CD8-positive, alpha-beta memory T cell (primary cell): Measurements from ENCODE around the gene ME3. TPM values are rescaled to one million over a fixed set of nuclear protein-coding genes. Genes with fewer than 3 reads are reported as not detected.

Experiments used
- CTCF ChIA-PET: fragments of 350-600 bp; sonication (Branson Sonifier 250); formaldehyde crosslinking; loops from one replicate; lab custom pipeline; 2021; ENCODE audit warnings: antibody characterized with exemption; lab: Charles Lee
- POLR2A ChIA-PET: fragments of 350-600 bp; sonication (Branson Sonifier 250); formaldehyde crosslinking; loops from one replicate; lab custom pipeline; 2021; ENCODE audit warnings: antibody characterized with exemption; lab: Charles Lee
- DNase-seq, 5 donors: peaks; one replicate each; pipeline versions ENCODE4 v3.0.0 to v3.0.0-alpha.2; 2020 to 2022; ENCODE audit warnings: mixed read lengths in 1 of 5
- H3K27ac ChIP-seq: one replicate; pipeline ENCODE4 v1.7.0; 2013; ENCODE audit warnings: low read depth, mild to moderate bottlenecking, low read length, moderate library complexity
- H3K27me3 ChIP-seq: 2 replicates; pipeline ENCODE4 v1.7.0; 2013; ENCODE audit warnings: low read length, mild to moderate bottlenecking; ENCODE audit not compliant: insufficient read depth, poor library complexity, severe bottlenecking
- H3K36me3 ChIP-seq: 2 replicates; pipeline ENCODE4 v1.7.0; 2013; ENCODE audit warnings: mild to moderate bottlenecking, low read length, moderate library complexity; ENCODE audit not compliant: insufficient read depth
- H3K4me1 ChIP-seq: 2 replicates; pipeline ENCODE4 v1.7.0; 2013; ENCODE audit warnings: mild to moderate bottlenecking, low read length, moderate library complexity; ENCODE audit not compliant: insufficient read depth
- H3K4me3 ChIP-seq: 2 replicates; pipeline ENCODE4 v1.7.0; 2013; ENCODE audit warnings: mild to moderate bottlenecking, low read length
- H3K9me3 ChIP-seq: 2 replicates; pipeline ENCODE4 v1.7.0; 2013; ENCODE audit warnings: mild to moderate bottlenecking, low read length
- H3K27ac Mint-ChIP-seq, 8 donors: one replicate each; pipeline ENCODE4 v1.8.0; 2020 to 2021; ENCODE audit warnings: mixed read lengths in 8 of 8, mild to moderate bottlenecking in 6 of 8, inconsistent platforms in 3 of 8, moderate library complexity in 3 of 8
- H3K27me3 Mint-ChIP-seq, 2 donors: one replicate each; pipeline ENCODE4 v1.8.0; 2020 to 2021; ENCODE audit warnings: mixed read lengths in 2 of 2, mild to moderate bottlenecking in 1 of 2, moderate library complexity in 1 of 2
- H3K36me3 Mint-ChIP-seq, 3 donors: one replicate each; pipeline ENCODE4 v1.8.0; 2020 to 2021; ENCODE audit warnings: mixed read lengths in 3 of 3, inconsistent platforms in 1 of 3, mild to moderate bottlenecking in 1 of 3
- H3K4me1 Mint-ChIP-seq, 3 donors: one replicate each; pipeline ENCODE4 v1.8.0; 2020 to 2021; ENCODE audit warnings: mixed read lengths in 3 of 3, inconsistent platforms in 1 of 3, mild to moderate bottlenecking in 1 of 3
- H3K4me3 Mint-ChIP-seq, 7 donors: one replicate each; pipeline ENCODE4 v1.8.0; 2020 to 2021; ENCODE audit warnings: mixed read lengths in 7 of 7, mild to moderate bottlenecking in 6 of 7, moderate library complexity in 4 of 7, inconsistent platforms in 2 of 7
- H3K9me3 Mint-ChIP-seq, 5 donors: one replicate each; pipeline ENCODE4 v1.8.0; 2020 to 2022; ENCODE audit warnings: mixed read lengths in 5 of 5, mild to moderate bottlenecking in 3 of 5, moderate library complexity in 2 of 5, inconsistent platforms in 1 of 5
- polyA plus RNA-seq: library from polyadenylated mRNA; unstranded; fragments of 300-500 nt; fragmentation: Illumina TruSeq; gene quantifications from one replicate; pipeline ENCODE4 v1.2.3, GENCODE V29; 2021
- total RNA-seq, 2 experiments: library from RNA; stranded (reverse); gene quantifications; one replicate each; pipeline ENCODE4 v1.2.3, GENCODE V29; 2021

ME3 gene
- total and polyA plus RNA-seq, 3 experiments from 2014 or later, result 1.0 to 1.3 TPM; not detected in 1

- POLR2A ChIA-PET, result no interaction called here
- no peak for DNase-seq
- H3K36me3 ChIP-seq, result no peaks in the 10 kb centered on the region
- peaks cover 5 to 15% (median 15%) of the 10 kb centered on the region in 3 donors for H3K4me1 Mint-ChIP-seq
- peaks cover 9% of the 10 kb centered on the region for H3K4me1 ChIP-seq
- peaks cover 0 to 1% (median 0%) of the 10 kb centered on the region in 3 donors for H3K36me3 Mint-ChIP-seq
- peak overlapping the region in 1 of 7 donors; percentile 10 for H3K4me3 Mint-ChIP-seq
- H3K27ac Mint-ChIP-seq, result no peak overlapping the region
- peaks cover 0 to 2% (median 0%) of the 10 kb centered on the region in 5 donors for H3K9me3 Mint-ChIP-seq
- H3K27me3 ChIP-seq, result no peaks in the 10 kb centered on the region
- peaks cover 22 to 49% of the 10 kb centered on the region in 2 donors for H3K27me3 Mint-ChIP-seq
- H3K9me3 ChIP-seq, result no peaks in the 10 kb centered on the region
- CTCF ChIA-PET, result no interaction called here
- H3K27ac ChIP-seq, result no peak overlapping the region
- no peak overlapping the region for H3K4me3 ChIP-seq
Observed at GRCh38 chr11:86668929-86669328, 3.5 kb downstream of the ME3 start.

GRCh38 chr11:86666193-86666592 lies 6.2 kb downstream of the ME3 start:
- Mint-ChIP-seq H3K36me3 (peaks cover 0 to 1% (median 0%) of the 10 kb centered on the region in 3 donors), H3K27ac (no peak overlapping the region), H3K4me1 (peaks cover 1 to 7% (median 5%) of the 10 kb centered on the region in 3 donors), H3K4me3 (no peak overlapping the region), H3K9me3 (no peaks in the 10 kb centered on the region), H3K27me3 (peaks cover 20 to 40% of the 10 kb centered on the region in 2 donors)
- POLR2A ChIA-PET, result no interaction called here
- DNase-seq, result no peak
- peaks cover 6% of the 10 kb centered on the region for H3K4me1 ChIP-seq
- H3K36me3 ChIP-seq, result no peaks in the 10 kb centered on the region
- CTCF ChIA-PET, result no interaction called here
- no peaks in the 10 kb centered on the region for H3K27me3 ChIP-seq
- no peaks in the 10 kb centered on the region for H3K9me3 ChIP-seq
- H3K4me3 ChIP-seq, result no peak overlapping the region
- H3K27ac ChIP-seq, result no peak overlapping the region

- no peaks in the 10 kb centered on the region for H3K4me1 ChIP-seq
- DNase-seq, result no peak
- H3K27me3 Mint-ChIP-seq, result peaks cover 16 to 31% of the 10 kb centered on the region in 2 donors
- ChIA-PET POLR2A (no interaction called here), CTCF (no interaction called here)
- H3K36me3 ChIP-seq, result no peaks in the 10 kb centered on the region
- no peak overlapping the region for H3K27ac ChIP-seq
- no peak overlapping the region for H3K4me3 Mint-ChIP-seq
- H3K9me3 ChIP-seq, result no peaks in the 10 kb centered on the region
- H3K36me3 Mint-ChIP-seq, result peaks cover 0 to 1% (median 0%) of the 10 kb centered on the region in 3 donors
- no peaks in the 10 kb centered on the region for H3K4me1 Mint-ChIP-seq
- no peak overlapping the region for H3K4me3 ChIP-seq
- H3K27me3 ChIP-seq, result no peaks in the 10 kb centered on the region
- no peak overlapping the region for H3K27ac Mint-ChIP-seq
- no peaks in the 10 kb centered on the region for H3K9me3 Mint-ChIP-seq
Observed at GRCh38 chr11:86664930-86665329, 7.5 kb downstream of the ME3 start.

- H3K9me3 Mint-ChIP-seq, result no peaks in the 10 kb centered on the region
- CTCF ChIA-PET, result no interaction called here
- H3K27me3 Mint-ChIP-seq, result peaks cover 9 to 20% of the 10 kb centered on the region in 2 donors
- H3K4me3 Mint-ChIP-seq, result no peak overlapping the region
- no peak for DNase-seq
- no peak overlapping the region for H3K27ac ChIP-seq
- no peak overlapping the region for H3K4me3 ChIP-seq
- no peak overlapping the region for H3K27ac Mint-ChIP-seq
- no peaks in the 10 kb centered on the region for H3K4me1 ChIP-seq
- H3K27me3 ChIP-seq, result no peaks in the 10 kb centered on the region
- H3K36me3 ChIP-seq, result no peaks in the 10 kb centered on the region
- no peaks in the 10 kb centered on the region for H3K9me3 ChIP-seq
- H3K36me3 Mint-ChIP-seq, result no peaks in the 10 kb centered on the region
- no peaks in the 10 kb centered on the region for H3K4me1 Mint-ChIP-seq
- POLR2A ChIA-PET, result no interaction called here
Observed at GRCh38 chr11:86663761-86664160, 8.7 kb downstream of the ME3 start.

GRCh38 chr11:86663291-86663690 lies 9.1 kb downstream of the ME3 start:
- POLR2A ChIA-PET, result no interaction called here
- peaks cover 8 to 15% of the 10 kb centered on the region in 2 donors for H3K27me3 Mint-ChIP-seq
- CTCF ChIA-PET, result no interaction called here
- Histone ChIP-seq H3K36me3 (no peaks in the 10 kb centered on the region), H3K4me3 (no peak overlapping the region), H3K27ac (no peak overlapping the region), H3K9me3 (no peaks in the 10 kb centered on the region), H3K4me1 (no peaks in the 10 kb centered on the region), H3K27me3 (no peaks in the 10 kb centered on the region)
- no peaks in the 10 kb centered on the region for H3K36me3 Mint-ChIP-seq
- DNase-seq, result no peak
- H3K27ac Mint-ChIP-seq, result no peak overlapping the region
- no peaks in the 10 kb centered on the region for H3K4me1 Mint-ChIP-seq
- H3K9me3 Mint-ChIP-seq, result no peaks in the 10 kb centered on the region
- no peak overlapping the region for H3K4me3 Mint-ChIP-seq

DNA sequence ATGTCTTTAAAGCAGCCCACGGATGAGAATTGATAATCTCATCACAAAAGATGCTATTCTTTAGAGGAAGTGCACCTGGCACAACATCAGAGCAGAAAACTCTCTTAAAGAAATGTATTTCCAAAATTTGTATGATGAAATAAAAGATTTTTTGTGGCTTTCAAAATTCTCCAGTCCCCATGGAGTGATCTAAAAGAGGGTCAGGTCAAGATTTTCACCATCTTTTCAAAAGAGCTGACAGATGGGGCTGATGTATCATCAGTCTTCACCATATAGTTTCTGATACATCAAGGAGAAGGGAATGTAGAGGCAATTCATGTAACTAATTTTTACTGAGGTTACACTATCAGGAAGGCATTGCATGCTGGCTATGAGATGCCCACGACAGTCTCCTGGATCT lies 11.7 kb downstream of the ME3 start:
- Histone ChIP-seq H3K27me3 (no peaks in the 10 kb centered on the region), H3K4me1 (no peaks in the 10 kb centered on the region), H3K27ac (no peak overlapping the region), H3K4me3 (no peak overlapping the region), H3K36me3 (no peaks in the 10 kb centered on the region), H3K9me3 (no peaks in the 10 kb centered on the region)
- peaks cover 6 to 9% of the 10 kb centered on the region in 2 donors for H3K27me3 Mint-ChIP-seq
- no peak for DNase-seq
- no peak overlapping the region for H3K4me3 Mint-ChIP-seq
- peaks cover 0 to 9% (median 3%) of the 10 kb centered on the region in 5 donors for H3K9me3 Mint-ChIP-seq
- no peaks in the 10 kb centered on the region for H3K4me1 Mint-ChIP-seq
- H3K36me3 Mint-ChIP-seq, result peaks cover 0 to 2% (median 0%) of the 10 kb centered on the region in 3 donors
- POLR2A ChIA-PET, result no interaction called here
- no peak overlapping the region for H3K27ac Mint-ChIP-seq
- CTCF ChIA-PET, result no interaction called here

GRCh38 chr11:86660088-86660487 lies 12.3 kb downstream of the ME3 start:
- CTCF ChIA-PET, result no interaction called here

DNA sequence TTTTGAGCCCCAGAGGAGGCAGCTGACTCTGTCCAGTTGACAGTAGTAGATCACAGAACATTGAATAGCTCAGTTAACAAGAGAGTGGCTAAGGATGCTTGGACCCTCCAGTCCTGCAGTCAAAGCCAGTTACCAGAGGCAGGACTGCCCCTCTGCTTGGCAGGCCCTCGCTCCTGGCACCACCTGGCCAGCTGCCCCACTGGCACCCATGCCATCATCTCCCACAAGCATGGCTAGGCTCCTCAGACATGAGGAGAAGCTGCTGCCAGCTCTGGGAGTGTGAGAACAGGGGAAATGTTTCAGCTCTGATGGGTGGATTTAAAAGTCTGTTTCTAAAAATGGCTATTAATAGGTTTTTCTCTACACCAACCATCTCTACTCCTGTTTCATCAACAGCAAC lies 13.9 kb downstream of the ME3 start:
- no peak for DNase-seq
- POLR2A ChIA-PET, result no interaction called here
- H3K4me1 Mint-ChIP-seq, result no peaks in the 10 kb centered on the region

More at GRCh38 chr11:86660088-86660487, 12.3 kb downstream of the ME3 start:
- Mint-ChIP-seq H3K27ac (no peak overlapping the region), H3K4me3 (no peak overlapping the region), H3K9me3 (peaks cover 0 to 9% (median 3%) of the 10 kb centered on the region in 5 donors), H3K36me3 (peaks cover 0 to 2% (median 0%) of the 10 kb centered on the region in 3 donors), H3K27me3 (peaks cover 2 to 3% of the 10 kb centered on the region in 2 donors), H3K4me1 (no peaks in the 10 kb centered on the region)
- DNase-seq, result no peak
- no peaks in the 10 kb centered on the region for H3K9me3 ChIP-seq
- no peak overlapping the region for H3K27ac ChIP-seq
- POLR2A ChIA-PET, result no interaction called here
- no peaks in the 10 kb centered on the region for H3K27me3 ChIP-seq
- no peaks in the 10 kb centered on the region for H3K4me1 ChIP-seq
- no peak overlapping the region for H3K4me3 ChIP-seq
- H3K36me3 ChIP-seq, result no peaks in the 10 kb centered on the region

More for the DNA sequence above, 13.9 kb downstream of the ME3 start:
- Mint-ChIP-seq H3K4me3 (no peak overlapping the region), H3K27ac (no peak overlapping the region), H3K27me3 (peaks cover 0 to 1% of the 10 kb centered on the region in 2 donors), H3K36me3 (peaks cover 0 to 2% (median 0%) of the 10 kb centered on the region in 3 donors), H3K9me3 (peaks cover 0 to 9% (median 3%) of the 10 kb centered on the region in 5 donors)
- H3K36me3 ChIP-seq, result no peaks in the 10 kb centered on the region
- CTCF ChIA-PET, result no interaction called here
- H3K4me3 ChIP-seq, result no peak overlapping the region
- no peak overlapping the region for H3K27ac ChIP-seq
- H3K9me3 ChIP-seq, result no peaks in the 10 kb centered on the region
- no peaks in the 10 kb centered on the region for H3K27me3 ChIP-seq
- H3K4me1 ChIP-seq, result no peaks in the 10 kb centered on the region
